ENCODE results near the gene PTPRCAP. TPM values are rescaled to one million over a fixed set of nuclear protein-coding genes. Genes with fewer than 3 reads are reported as not detected.

The PTPRCAP gene
- total and polyA plus RNA-seq, 2 experiments from 2014 or later: 0.43 TPM; not detected in 1

GRCh38 chr11:67398661-67399563 lies 38.6 kb downstream of the PTPRCAP start:
- Histone ChIP-seq H3K4me2 (ENCODE audit: unreplicated experiment) (peak overlapping the region; percentile 97), H4K20me1 (ENCODE audit: insufficient read depth) (no peaks in the 10 kb centered on the region), H3K27ac (no peak overlapping the region), H3F3A (ENCODE audit: insufficient read depth) (no peaks in the 10 kb centered on the region), H3K9me3 (ENCODE audit: low read depth) (no peaks in the 10 kb centered on the region), H3K9ac (no peak overlapping the region), H3K79me2 (ENCODE audit: insufficient read depth) (peaks cover 24% of the 10 kb centered on the region), H3K36me3 (ENCODE audit: low read depth) (peaks cover 7% of the 10 kb centered on the region; the same call in 1 of the 2 replicates), H3K4me3 (no peak overlapping the region; the same call in 1 of the 2 replicates), H2AFZ (no peak overlapping the region), H3K27me3 (replicated peaks; ENCODE audit: insufficient read depth) (no peaks in the 10 kb centered on the region), H3K9me2 (ENCODE audit: insufficient read depth) (no peaks in the 10 kb centered on the region), H3K4me1 (ENCODE audit: insufficient read depth) (peaks cover 8% of the 10 kb centered on the region)
- DNase-seq: no peak
- no peak for TF ChIP-seq EZH2phosphoT487 (IDR thresholded peaks at IDR 0.05; ENCODE audit: insufficient read depth, low read depth)
- TF ChIP-seq EZH2 (IDR thresholded peaks at IDR 0.05; ENCODE audit: insufficient read depth, poor library complexity, severe bottlenecking): no peak
- WGBS, 2 experiments (ENCODE audit: low coverage in 1 of 2, low lambda C conversion rate in 2 of 2, missing lambda C conversion rate in 2 of 2): 79 to 81% methylated on average over 31 of the region's 31 CpGs
- in situ Hi-C loops (cut with MboI): no loop called here

GRCh38 chr11:67397986-67398660 lies 39.4 kb downstream of the PTPRCAP start:
- H3K4me3 ChIP-seq: no peak overlapping the region

GRCh38 chr11:67397536-67397935 lies 39.9 kb downstream of the PTPRCAP start:
- in situ Hi-C loops (cut with MboI): no loop called here
- DNase-seq: no peak

More at GRCh38 chr11:67397986-67398660, 39.4 kb downstream of the PTPRCAP start:
- no peak overlapping the region for H3K27ac ChIP-seq
- in situ Hi-C loops (cut with MboI): no loop called here
- H4K20me1 ChIP-seq (ENCODE audit: insufficient read depth): no peaks in the 10 kb centered on the region
- H3K9me3 ChIP-seq (ENCODE audit: low read depth): no peaks in the 10 kb centered on the region
- no peaks in the 10 kb centered on the region for H3K9me2 ChIP-seq (ENCODE audit: insufficient read depth)
- no peaks in the 10 kb centered on the region for H3F3A ChIP-seq (ENCODE audit: insufficient read depth)
- H3K27me3 ChIP-seq (replicated peaks; ENCODE audit: insufficient read depth): no peaks in the 10 kb centered on the region
- H3K4me1 ChIP-seq (ENCODE audit: insufficient read depth): peaks cover 8% of the 10 kb centered on the region
- 83 to 86% methylated on average over 24 of the region's 24 CpGs for whole genome bisulfite sequencing, 2 experiments (ENCODE audit: low coverage in 1 of 2, low lambda C conversion rate in 2 of 2, missing lambda C conversion rate in 2 of 2)
- H2AFZ ChIP-seq: no peak overlapping the region
- no peak overlapping the region for H3K9ac ChIP-seq
- no peak overlapping the region for H3K4me2 ChIP-seq (ENCODE audit: unreplicated experiment)
- H3K79me2 ChIP-seq (ENCODE audit: insufficient read depth): peaks cover 24% of the 10 kb centered on the region
- DNase-seq: no peak
- TF ChIP-seq EZH2 (IDR thresholded peaks at IDR 0.05; ENCODE audit: insufficient read depth, poor library complexity, severe bottlenecking) (no peak), EZH2phosphoT487 (IDR thresholded peaks at IDR 0.05; ENCODE audit: insufficient read depth, low read depth) (no peak)
- peaks cover 7% of the 10 kb centered on the region; the same call in 1 of the 2 replicates for H3K36me3 ChIP-seq (ENCODE audit: low read depth)

GRCh38 chr11:67396587-67397389 lies 40.7 kb downstream of the PTPRCAP start:
- no peaks in the 10 kb centered on the region for H3F3A ChIP-seq (ENCODE audit: insufficient read depth)
- no peak overlapping the region for H3K9ac ChIP-seq
- in situ Hi-C loops (cut with MboI): no loop called here
- no peak for TF ChIP-seq EZH2phosphoT487 (IDR thresholded peaks at IDR 0.05; ENCODE audit: insufficient read depth, low read depth)
- H3K4me3 ChIP-seq: no peak overlapping the region
- no peaks in the 10 kb centered on the region for H3K27me3 ChIP-seq (replicated peaks; ENCODE audit: insufficient read depth)
- peaks cover 7% of the 10 kb centered on the region; the same call in 1 of the 2 replicates for H3K36me3 ChIP-seq (ENCODE audit: low read depth)
- peaks cover 3% of the 10 kb centered on the region for H3K4me1 ChIP-seq (ENCODE audit: insufficient read depth)
- peaks cover 32% of the 10 kb centered on the region for H3K79me2 ChIP-seq (ENCODE audit: insufficient read depth)
- no peaks in the 10 kb centered on the region for H3K9me3 ChIP-seq (ENCODE audit: low read depth)
- H3K27ac ChIP-seq: no peak overlapping the region
- no peak overlapping the region for H2AFZ ChIP-seq
- no peaks in the 10 kb centered on the region for H3K9me2 ChIP-seq (ENCODE audit: insufficient read depth)
- 69 to 71% methylated on average over 12 to 13 of the region's 13 CpGs for WGBS, 2 experiments (ENCODE audit: low coverage in 1 of 2, low lambda C conversion rate in 2 of 2, missing lambda C conversion rate in 2 of 2)
- no peaks in the 10 kb centered on the region for H4K20me1 ChIP-seq (ENCODE audit: insufficient read depth)
- DNase-seq: no peak
- no peak overlapping the region for H3K4me2 ChIP-seq (ENCODE audit: unreplicated experiment)

More at GRCh38 chr11:67397536-67397935, 39.9 kb downstream of the PTPRCAP start:
- 83 to 88% methylated on average over 6 of the region's 6 CpGs for WGBS, 2 experiments (ENCODE audit: low coverage in 1 of 2, low lambda C conversion rate in 2 of 2, missing lambda C conversion rate in 2 of 2)
- H3K9me2 ChIP-seq (ENCODE audit: insufficient read depth): no peaks in the 10 kb centered on the region
- no peak overlapping the region for H3K27ac ChIP-seq
- H3K4me2 ChIP-seq (ENCODE audit: unreplicated experiment): no peak overlapping the region
- TF ChIP-seq EZH2 (IDR thresholded peaks at IDR 0.05; ENCODE audit: insufficient read depth, poor library complexity, severe bottlenecking) (no peak), EZH2phosphoT487 (IDR thresholded peaks at IDR 0.05; ENCODE audit: insufficient read depth, low read depth) (no peak)
- H3K4me1 ChIP-seq (ENCODE audit: insufficient read depth): peaks cover 8% of the 10 kb centered on the region
- H3K79me2 ChIP-seq (ENCODE audit: insufficient read depth): peaks cover 28% of the 10 kb centered on the region
- H3K9ac ChIP-seq: no peak overlapping the region
- H2AFZ ChIP-seq: no peak overlapping the region
- no peaks in the 10 kb centered on the region for H4K20me1 ChIP-seq (ENCODE audit: insufficient read depth)
- H3K27me3 ChIP-seq (replicated peaks; ENCODE audit: insufficient read depth): no peaks in the 10 kb centered on the region
- H3K4me3 ChIP-seq: no peak overlapping the region
- no peaks in the 10 kb centered on the region for H3F3A ChIP-seq (ENCODE audit: insufficient read depth)
- no peaks in the 10 kb centered on the region for H3K9me3 ChIP-seq (ENCODE audit: low read depth)
- peaks cover 7% of the 10 kb centered on the region; the same call in 1 of the 2 replicates for H3K36me3 ChIP-seq (ENCODE audit: low read depth)

All from GM23248 (cell line).